Measurements from ENCODE around the gene GSTA2.
"Not testable (repeated sequence)": the region's sequence is repeated elsewhere in the genome, so short reads cannot be mapped to it uniquely, and the experiment has no call there.

Gene GSTA2

DNA sequence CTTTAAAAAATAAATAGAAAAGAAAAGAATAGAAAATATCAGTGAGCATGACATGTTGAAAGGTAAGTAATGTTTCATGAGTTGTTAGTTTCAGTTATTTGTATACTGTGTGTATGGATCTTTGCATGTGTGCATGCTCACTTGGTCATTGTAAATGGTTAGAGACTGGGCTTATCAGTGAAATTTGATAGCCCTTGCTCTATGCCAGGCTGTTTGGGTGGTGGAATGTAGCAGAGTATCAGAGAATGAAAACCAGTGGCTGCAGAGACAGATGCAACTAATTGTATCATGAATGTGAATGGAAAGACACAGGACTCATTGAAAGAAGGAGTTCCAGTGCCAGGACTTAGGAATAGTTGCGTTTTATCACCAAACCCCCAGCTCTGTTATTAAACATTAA is 4.2 kb downstream of the GSTA2 start:
- DNase-seq: no peak

DNA sequence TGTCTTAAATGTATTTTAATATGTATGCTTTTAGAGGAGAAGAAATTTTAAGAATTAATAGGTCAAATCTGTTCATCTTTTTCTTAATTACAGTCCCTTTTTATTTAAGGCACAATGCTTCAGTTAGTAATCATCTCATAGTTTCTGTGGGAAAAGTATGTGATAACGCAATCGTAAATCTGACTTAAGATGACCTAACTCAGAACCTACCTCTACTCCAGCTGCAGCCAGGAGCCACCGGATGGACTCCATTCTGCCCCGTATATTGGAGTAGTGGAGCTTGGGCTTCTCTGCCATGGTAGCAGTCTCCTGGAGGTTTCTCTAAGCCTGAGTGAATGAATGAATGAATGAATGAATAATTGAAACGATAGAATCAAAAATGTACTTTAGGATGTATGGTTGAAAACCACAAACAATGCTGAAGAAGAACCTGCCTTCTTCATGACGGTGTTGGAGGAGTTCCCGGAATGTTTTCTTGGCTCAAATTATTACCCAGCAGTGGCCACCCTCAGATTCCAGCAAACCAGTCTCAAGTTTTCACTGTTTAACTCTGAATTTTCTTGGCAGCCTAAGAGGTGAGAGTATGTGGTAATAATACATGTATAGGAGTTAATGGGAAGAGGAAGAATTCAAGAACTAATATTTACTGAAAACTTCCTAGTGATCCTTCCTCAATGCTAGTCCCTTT is 5.5 kb downstream of the GSTA2 start:
- DNase-seq: not testable (repeated sequence)

DNA sequence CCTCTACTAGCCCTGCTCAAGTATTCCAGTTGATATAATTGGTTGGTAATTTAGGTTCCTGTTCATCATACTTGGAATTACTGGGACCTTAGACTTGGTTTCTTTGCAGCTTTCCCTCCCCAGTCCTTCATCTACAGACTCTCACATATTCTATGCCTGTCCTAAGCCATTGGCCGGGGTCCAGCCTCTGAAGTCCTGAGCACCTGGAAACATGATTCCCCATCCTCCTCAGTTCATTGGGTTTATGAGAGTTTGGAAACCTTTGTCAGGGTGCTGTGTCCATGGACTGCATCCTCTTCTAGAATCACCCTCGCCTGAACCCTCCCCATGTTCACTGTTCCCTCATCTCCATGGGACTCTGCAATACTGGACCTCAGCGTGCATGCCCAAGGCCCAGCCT is 8.8 kb downstream of the GSTA2 start:
- no peak for DNase-seq

DNA sequence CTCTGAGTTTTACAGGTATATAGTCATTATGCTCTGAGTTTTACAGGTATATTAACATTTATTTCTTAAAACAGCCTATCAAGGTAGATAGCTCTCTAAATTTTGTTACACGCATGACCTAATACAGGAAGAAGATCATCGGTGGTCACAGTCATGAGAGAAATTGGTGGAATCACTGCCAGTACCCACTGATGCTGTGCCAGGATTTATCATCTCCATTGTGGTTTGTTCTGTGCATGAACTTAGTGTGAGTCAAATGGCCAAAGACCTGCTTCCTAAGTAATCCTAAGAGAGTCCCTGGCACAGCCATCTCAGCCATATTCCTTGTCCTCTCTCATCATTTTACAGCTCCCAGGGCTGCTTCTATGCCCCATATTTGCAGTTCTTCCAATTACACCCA is 10.1 kb downstream of the GSTA2 start:
- not testable (repeated sequence) for DNase-seq

DNA sequence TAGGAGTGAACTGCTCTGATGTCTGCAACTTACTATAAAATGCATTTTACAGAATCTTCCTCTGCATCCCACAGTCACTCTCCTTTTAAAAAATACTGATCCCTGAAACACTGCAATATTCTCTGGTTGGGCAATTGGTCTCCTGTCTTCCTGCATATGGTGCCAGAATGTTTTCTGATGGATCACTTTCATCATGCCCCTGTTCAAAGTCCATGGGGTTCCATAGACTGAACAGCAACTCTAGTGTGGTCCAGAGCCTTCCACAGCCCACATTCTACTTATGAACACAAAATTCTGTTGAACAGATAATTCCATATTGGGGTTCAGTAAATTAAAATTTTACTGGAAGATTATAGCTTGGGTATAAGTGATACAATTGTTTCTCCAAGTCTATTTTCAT is 11.0 kb downstream of the GSTA2 start:
- DNase-seq: no peak

DNA sequence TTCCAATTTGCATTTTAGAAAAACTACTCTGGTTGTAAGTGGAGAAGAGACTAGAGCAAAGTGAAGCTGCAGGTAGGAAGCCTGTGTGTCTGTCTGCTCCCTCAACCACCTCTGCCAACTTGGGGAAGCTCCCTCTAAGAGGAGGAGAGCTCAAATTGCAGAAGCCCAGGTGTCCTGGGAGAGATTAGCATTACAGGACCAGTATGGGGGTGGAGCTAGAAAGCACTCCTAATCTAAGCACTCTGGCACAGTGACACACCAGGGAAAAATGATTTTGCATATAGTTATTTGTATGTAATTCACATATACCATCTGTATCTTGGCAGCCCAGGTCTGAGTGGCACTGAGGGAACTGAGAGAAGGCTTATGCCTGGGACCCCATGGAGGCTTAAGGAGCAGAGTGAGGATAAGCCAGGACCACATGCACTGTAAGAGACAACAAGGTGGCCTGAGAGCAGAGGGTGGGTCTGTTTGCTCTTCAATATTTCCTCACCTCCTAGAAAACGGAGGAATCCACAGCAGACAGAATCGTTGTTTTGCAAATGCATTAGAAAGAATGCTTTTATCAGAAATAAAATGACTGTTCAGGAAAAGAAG is 13.6 kb downstream of the GSTA2 start:
- no peak for DNase-seq

DNA sequence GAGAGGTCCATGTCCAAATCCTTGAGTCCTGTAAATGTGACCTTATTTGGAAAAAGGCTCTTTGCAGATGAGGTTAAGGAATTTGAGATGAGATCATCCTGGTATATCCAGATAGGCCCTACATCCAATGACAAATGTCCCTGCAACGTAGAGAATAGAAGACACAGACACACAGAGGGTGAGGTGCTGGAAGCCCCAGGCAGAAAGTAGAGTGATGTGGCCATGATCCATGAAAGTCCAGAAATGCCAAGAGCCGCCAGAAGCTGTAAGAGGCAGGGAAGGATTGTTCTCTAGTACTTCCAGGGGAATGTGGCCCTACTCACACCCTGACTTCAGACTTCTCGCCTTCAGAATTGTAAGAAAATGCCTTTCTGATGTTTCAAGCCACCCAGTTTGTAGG is 16.0 kb downstream of the GSTA2 start:
- not testable (repeated sequence) for DNase-seq

DNA sequence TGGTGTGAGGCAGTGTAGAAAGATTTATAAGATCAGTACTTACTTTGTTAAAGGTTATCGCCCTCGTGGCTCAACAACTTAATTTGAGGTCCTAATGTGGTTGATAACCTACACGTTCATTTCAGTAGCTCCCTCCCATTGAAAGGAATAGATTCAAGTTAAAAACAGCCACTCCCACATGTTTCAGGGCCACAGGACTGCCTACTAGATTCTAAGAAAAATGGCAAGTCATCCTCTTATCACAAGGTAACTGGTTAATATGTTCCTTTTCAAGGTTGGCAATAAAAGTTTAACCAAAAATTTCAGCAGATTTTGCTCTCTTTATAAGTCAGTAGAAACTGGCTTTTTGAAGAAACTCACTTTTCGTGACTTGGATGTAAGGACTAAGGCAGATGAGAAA is 17.1 kb downstream of the GSTA2 start:
- no peak for DNase-seq

DNA sequence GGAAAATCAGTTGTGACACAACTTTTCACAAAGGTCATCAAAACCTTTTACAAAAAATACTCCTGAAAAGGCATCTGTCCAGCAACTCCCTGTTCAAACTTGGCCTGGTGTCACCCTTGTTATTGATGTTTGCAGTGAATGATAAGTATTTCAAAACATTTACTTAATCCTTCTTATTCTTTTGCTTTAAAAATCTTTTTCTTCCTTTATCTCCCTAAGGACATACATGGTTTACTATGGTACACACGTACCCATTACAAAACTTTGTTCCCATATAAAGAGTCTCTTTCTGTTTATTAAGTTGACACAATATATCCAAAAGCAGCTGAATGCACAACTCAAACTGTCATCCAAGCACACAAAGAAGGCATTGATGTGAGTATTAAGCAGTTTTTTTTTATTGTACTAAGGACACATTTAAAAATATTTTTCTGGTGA is 17.5 kb downstream of the GSTA2 start:
- no peak for DNase-seq

DNA sequence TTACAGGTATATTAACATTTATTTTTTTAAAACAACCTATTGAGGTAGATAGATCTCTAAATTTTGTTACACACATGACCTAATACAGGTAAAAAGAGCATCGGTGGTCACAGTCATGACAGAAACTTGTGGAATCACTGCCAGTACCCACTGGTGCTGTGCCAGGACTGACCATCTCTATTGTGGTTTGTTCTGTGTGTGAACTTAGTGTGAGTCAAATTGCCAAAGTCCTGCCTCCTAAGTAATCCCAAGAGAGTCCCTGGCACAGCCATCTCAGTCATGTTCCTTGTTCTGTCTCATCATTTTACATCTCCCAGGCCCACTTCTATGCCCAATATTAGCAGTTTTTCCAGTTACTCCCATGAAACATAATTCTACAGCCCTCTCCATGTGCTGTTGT is 21.4 kb downstream of the GSTA2 start:
- DNase-seq: no peak

DNA sequence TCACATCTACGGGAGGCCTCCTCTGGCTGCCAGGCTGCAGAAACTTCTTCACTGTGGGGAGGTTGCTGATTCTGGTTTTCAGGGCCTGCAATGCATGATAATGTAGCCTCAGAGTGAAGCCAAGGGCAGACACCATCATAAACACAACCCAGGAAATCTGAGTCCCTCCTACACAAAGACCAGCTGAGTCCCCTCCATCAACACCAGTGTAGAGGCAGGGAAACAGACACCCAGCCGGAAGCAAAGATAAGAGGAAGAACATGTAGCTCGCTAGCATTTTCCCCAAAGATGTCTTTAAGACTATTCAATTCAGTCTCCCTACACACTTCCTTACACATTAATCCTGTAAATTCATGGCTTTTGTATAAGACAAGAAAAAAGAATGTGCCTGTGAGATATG is 23.6 kb downstream of the GSTA2 start:
- DNase-seq: no peak

DNA sequence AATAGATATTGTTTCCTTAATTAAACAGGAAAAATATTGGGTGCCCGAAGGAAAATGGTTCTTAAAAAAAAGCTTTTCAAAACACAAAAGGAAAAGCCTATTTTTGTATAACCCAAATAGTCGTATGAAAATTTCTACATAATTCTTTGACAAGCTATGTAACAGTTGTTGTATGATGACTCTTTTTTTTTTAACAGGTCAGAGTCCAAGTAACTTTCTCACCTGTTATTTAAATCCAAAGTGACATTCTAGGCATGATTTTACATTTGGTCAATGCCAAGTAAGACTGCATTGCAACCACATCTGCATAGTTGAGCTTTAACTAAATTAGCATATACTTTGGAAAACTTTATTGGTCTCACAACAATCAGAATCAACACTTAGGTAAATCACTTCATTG is 24.1 kb downstream of the GSTA2 start:
- no peak for DNase-seq

DNA sequence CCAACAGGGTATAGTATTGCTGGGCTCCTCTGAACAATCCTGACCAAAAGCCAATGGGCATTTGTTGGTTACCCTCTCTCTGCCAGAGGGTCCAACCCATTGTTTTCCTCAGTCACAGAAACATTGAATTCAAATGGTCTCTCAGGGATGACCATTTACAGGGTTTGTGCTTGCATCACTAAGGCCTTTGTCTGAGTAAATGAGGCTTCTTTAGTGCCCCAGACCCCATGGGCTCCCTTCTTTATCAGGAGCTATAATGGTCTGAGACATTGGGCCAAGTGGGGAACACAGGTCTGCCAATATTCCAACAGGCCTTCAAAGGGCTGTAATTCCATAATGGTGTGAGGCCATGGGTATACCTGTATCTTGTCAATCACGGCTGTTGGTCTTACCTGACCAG is 27.1 kb downstream of the GSTA2 start:
- no peak for DNase-seq

DNA sequence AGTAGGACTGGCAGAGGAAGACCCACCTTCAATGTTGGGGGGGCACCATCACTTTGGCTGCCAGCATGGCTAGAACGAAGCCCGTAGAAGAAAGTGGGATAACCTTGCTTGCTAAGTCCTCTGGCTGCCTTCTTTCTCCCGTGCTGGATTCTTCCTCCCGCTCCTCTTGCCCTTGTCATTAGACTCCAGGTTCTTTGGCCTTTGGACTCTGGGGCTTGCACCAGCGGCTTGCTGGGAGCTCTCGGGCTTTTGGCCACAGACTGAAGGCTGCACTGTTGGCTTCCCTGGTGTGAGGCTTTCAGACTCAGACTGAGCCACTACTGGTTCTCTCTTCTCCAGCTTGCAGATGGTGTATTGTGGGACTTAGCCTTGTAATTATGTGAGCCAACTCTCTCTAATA is 28.2 kb downstream of the GSTA2 start:
- DNase-seq: no peak

DNA sequence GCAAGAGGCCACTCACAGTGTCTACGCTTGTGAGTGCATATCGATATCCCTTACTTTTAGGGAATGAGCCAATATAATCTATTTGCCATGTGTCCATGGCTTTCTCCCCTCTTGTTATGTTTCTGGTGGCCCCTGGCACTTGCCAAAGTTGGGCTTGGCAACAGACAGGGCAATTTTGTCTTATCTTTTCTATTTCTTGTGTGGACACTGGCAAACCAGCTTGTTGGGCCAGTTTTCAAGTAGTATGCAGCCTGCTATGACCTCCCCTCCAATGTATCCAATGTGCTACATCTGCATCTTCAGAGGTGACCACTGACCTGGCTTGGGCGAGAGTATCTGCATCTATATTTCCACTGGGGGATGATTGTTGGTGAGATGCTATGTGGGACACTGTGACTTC is 29.2 kb downstream of the GSTA2 start:
- DNase-seq: no peak

DNA sequence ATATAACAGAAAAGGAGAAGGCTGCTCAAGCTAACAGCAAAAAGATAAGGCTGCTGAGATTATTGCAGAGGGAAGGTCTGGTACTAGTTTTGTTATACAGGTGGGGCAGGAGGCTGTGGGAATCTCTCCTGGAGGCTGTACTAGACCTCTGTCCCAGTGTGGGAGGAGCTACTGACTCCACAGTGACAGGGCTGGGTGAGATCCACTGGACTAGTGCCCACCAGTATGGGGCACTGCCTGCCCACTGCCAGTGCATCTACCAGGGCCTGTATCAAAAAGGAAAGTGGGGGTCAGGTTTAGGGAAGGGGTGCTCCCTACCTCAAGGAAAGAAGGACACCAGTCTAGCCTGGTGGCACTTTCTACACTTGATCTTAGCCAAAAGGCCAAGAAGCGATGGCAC is 30.1 kb downstream of the GSTA2 start:
- DNase-seq: no peak

DNA sequence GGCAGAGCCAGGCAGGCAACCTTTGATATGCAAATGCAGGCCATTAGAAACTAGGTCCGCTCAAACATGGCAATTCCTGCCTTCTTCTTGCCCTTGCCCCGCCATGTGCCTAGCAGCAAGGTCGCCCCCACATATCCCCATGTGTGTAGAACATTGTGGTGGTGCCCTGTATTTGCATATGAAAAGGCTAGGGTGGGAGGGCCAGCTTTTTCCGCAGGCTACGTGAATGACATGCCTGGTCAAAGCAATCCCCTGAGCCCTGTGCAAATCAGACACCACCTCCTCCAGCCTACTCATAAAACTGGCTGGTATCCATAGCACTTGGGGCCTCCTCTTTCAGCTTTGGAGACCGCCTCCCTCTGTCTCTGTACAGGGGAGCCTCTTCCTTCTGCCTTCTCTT is 31.6 kb downstream of the GSTA2 start:
- DNase-seq: no peak

DNA sequence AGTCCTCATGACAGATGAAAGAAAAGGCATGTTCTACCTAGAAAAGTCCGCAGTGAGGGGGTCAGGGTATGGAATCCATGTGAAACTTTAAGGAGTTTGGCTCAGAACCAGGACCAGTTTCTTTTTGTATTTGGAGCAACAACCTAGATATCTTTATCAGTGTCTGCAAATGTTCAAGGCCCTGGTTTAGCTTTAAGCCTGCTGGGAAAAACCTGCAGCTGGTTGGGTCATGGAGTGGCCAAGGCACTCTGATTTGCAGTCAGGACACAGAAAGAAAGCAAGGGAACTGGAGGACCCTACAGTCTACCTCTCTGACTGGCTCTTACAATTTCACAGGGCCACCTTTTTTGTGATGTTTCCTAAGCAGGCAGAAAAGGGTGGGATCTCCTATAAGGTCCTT is 33.7 kb downstream of the GSTA2 start:
- DNase-seq: no peak

DNA sequence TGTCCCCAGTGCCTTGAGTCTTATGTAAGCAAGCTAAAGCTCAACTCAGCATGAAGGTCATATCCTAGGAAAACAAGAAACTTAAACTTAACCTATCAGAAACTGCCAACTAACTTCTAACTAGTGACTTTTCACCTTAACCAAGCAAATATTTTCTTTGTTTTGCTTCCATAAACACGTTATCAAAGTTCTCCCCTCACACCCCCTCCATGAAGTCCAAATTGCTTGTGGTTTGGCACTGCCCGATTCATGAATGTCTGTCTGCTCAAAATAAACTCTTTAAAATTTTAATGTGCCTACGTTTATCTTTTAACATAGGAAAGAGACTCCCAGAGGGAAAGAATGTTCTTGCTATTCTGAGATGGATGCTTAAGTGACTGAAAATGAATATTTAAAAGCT is 34.9 kb downstream of the GSTA2 start:
- no peak for DNase-seq

DNA sequence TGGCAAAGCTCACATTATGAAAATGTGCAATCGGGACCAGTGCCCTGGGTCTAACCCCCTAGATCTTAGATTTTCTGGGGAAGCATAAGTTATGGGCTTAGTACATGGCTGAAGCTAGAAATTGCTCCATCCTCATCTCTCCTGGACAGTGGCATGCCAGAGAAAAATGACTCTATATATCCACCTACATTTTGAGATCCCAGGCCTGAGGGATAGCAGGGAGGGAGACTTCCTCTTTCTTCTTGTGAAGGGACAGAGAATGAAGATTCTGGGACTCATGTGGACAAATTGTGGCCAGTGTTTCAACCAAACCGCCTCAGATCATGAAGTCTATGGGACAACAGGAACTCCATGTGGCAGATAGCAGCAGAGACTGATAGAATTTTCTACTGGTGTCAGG is 35.4 kb downstream of the GSTA2 start:
- DNase-seq: no peak

DNA sequence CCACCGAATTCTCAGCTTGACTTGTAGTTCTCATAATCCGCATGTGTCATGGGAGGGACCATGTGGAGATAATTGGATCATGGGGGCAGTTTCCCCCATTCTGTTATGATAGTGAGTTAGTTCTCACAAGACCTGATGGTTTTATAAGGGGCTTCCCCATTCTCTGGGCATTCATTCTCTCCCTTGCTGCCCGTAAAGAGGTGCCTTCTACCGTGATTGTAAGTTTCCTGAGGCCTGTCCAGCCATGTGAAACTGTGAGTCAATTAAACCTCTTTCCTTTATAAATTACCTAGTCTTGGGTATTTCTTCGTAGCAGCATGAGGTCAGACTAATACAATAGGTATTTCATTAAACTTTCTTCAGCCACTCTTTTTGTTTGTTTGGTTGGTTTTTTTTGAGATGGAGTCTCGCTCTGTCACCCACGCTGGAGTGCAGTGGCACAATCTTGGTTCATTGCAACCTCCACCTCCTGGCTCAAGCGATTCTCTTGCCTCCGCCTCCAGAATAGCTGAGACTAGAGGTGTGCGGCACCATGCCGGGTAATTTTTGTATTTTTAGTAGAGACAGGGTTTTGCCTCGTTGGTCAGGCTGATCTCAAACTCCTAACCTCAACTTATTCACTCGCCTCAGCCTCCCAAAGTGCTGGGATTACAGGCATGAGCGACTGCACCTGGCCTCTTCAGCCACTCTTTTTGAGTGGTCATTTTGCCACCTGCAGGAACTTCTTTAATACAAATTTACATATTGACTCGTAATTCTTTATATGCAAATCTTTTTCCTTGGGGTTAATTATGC is 36.3 kb downstream of the GSTA2 start:
- DNase-seq: no peak

DNA sequence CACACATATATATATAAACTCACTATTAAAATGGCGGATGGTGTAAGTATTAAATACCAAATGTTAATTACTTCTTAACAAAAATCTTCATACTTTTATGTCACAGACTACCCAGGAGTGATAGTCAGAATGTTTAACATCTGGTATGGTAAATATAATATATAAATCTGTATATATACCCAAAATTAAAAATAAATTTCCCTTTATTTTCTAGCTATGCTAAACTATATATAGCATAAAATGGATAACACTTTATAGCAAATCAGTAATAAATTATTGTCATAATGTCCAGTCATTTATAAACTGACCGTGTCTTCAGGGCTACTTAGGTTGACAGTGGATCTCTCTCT is 37.1 kb downstream of the GSTA2 start:
- DNase-seq: no peak

DNA sequence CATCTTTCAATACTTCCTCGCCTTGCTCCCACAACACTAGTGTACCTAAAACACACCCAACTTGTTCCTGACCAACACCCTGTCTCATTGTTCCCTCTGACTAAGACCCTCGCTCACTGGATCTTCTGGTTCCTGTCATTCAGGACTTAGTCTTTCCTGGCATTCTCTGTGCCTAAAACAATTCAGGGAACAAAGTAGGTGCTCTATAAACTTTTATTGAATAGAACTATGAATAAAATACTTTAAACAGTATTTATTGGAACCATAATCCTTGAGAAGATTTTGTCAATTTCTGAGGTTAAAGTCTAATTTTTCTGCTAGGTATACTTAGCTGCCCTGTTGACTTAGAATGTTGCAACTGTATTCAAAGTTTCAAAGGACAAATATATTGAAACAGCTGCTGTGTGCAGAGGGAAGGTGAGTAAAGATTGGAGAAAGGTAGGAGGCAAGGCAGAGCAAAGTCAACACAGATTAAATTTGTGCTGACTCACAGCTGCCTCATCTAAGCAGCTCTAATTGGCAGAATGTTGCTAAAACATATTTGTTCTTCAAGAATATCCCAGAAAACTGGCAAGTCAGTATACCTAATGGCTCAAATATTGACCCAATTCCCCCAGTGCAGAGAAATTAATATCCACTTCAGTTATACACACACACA is 37.6 kb downstream of the GSTA2 start:
- DNase-seq: no peak

DNA sequence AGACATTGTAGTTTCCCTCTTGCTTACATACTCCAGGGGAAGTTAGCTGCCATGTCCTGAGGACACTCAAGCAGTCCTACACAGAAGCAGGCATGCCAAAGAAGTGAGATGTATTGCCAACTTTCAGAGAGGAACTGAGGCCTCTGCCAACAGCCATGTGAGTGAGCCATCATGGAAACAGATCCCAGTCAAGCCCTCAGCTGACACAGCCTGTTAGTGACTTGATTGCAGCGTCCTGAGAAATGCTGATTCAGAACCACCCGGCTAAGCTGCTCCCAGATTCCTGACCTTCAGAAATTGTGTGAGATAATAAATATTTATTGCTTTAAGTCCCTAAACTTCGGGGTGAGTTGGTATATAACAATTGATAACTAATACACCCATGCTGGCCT is 38.1 kb downstream of the GSTA2 start:
- no peak for DNase-seq
